Thyroid gland (tissue), 4 donors: ENCODE data around the gene WDPCP.

Experiments
- CTCF ChIP-seq, 6 experiments: fragments of 200-600 bp in 3 of 6; fragments of 450-650 bp in 3 of 6; sonication (generic) in 3 of 6; IDR thresholded peaks; one replicate each; pipeline ENCODE4 v1.5.1; 2016 to 2019; ENCODE audit warnings: antibody characterized with exemption in 6 of 6, mild to moderate bottlenecking in 2 of 6, inconsistent platforms in 1 of 6, moderate library complexity in 1 of 6
- POLR2A ChIP-seq, 2 donors: fragments of 450-650 bp; IDR thresholded peaks; one replicate each; pipeline ENCODE4 v1.6.1; 2017; ENCODE audit warnings: antibody characterized with exemption in 2 of 2, mild to moderate bottlenecking in 2 of 2, moderate library complexity in 1 of 2

DNA sequence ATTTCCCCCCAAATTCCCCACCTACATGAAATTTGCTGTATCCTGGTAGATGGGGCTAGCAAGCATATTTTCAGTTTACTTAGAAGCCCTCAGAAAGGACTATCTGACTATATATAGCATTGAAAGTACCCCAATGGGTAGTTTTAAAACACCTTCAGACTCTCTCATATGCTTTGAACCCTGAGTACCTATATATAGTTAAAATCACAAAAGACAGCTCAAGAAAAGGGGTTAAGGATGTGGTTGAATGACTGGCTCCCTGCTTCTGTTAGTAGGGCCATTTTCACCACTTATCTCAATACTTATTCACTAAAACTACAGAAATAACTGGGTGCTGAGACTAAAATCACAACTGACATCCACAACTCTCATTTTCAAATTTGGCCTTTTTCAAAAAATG is 18.5 kb downstream of the WDPCP start:
- TF ChIP-seq POLR2A (IDR thresholded peaks at IDR 0.05), result no peak
- TF ChIP-seq CTCF (IDR thresholded peaks at IDR 0.05), result no peak
